Smooth muscle cell of the pulmonary artery (primary cell): ENCODE results near the gene CCL24. TPM values are rescaled to one million over a fixed set of nuclear protein-coding genes. Genes with fewer than 3 reads are reported as not detected.

Source experiments
- total RNA-seq: library from RNA; depleted of rRNA; stranded (reverse); fragments of >200 nt; gene quantifications from 2 replicates; pipeline ENCODE4 v1.2.3, GENCODE V29; 2014

CCL24 gene, protein sequence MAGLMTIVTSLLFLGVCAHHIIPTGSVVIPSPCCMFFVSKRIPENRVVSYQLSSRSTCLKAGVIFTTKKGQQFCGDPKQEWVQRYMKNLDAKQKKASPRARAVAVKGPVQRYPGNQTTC
- not detected in 2 replicates for total RNA-seq

DNA sequence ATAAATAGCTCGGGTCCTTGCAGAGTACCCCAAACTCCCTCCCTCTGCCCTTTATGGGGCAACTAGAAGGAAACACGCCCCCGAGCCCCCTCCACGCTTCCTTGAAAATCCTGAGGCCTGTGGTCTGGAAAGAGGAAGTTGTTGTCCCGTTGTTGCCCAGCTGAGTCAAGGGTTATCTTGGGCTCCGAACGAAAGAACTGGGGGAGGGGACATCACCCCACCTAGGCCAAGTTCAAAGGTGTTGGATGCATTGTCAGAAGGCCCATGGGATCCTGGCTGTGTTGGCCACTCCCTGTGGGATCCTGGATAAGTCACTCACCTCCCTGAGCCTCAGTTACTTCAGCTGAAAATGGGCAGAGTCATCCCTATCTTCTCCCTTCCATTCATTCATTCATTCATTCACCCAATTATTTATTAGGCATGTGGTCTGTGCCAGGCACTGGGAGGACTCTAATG, at the start of gene CCL24:
TSS of gene CCL24 (minus strand) at position 26 of the 456 bp plus-strand sequence. CDS start 91 bp downstream, outside the sequence.

DNA sequence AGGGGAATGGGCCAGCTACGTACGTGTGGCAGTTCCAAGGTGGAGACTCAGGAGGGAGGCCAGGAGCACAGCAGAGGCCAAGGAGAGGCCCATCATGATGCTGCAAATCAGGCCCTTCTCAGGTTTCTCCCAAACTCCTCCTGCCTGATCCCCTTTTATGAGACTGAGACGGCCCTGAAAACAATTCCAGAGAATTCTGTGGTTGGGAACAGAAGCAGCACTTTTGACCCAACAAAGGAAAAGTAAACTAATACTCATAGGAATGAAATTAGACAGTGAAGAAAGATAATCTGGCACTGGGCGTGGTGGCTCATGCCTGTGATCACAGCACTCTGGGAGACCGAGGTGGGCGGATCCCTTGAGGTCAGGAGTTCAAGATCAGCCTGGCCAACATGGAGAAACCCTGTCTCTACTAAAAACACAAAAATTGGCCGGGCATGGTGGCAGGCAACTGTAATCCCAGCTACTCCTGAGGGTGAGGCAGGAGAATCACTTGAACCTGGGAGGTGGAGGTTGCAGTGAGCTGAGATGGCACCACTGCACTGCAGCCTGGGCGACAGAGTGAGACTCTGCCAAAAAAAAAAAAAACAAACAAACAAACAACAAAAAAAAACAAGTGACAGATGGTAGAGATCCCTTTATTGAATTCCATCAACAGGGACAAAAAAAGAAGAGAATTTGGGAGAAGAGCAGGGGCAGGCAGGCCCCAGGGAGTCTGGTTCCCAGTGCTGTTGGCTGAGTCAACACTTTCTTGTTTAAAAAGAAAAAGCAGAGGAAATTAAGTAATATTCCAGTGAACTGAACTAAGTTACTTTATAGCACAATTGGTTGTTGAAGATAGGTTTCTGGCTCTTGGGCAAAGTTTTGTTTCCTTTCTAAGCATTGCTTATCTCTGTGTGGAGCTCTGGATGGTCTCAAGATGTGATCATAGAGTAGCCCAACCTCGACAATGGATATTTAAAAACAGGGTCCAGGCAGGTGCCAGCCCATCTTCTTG, 41.2 kb downstream of the CCL24 start, which contains the start of gene CCL26:
TSS of gene CCL26 (minus strand) at position 131 of the 997 bp plus-strand sequence. CDS start at position 96, 35 bp downstream.

Other genes with a start within 250 kb of the CCL24 start
- 14.5 and 17.5 TPM in 2 replicates for gene HIP1, start 74.9 kb downstream of the CCL24 start, total RNA-seq
- gene CCL26, start 41.6 kb downstream of the CCL24 start, total RNA-seq = 0.36 and 1.8 TPM in 2 replicates
- gene RHBDD2, start 65.2 kb upstream of the CCL24 start, total RNA-seq = 18.9 and 28.4 TPM in 2 replicates
- gene POR, start 101.3 kb upstream of the CCL24 start, total RNA-seq = 64.7 and 70.2 TPM in 2 replicates
- 18.1 and 28.2 TPM in 2 replicates for gene TMEM120A, start 180.8 kb upstream of the CCL24 start, total RNA-seq
- gene STYXL1, start 234.2 kb upstream of the CCL24 start, total RNA-seq = 31.0 and 38.9 TPM in 2 replicates
- gene MDH2, start 234.3 kb upstream of the CCL24 start, total RNA-seq = 50.8 and 75.9 TPM in 2 replicates